HG03060 (cell line): ENCODE measurements around the gene LOXL4.

Experiments used
- ATAC-seq: cut with Tn5 transposase; IDR thresholded peaks from one replicate; pipeline ENCODE4 v1.9.1; 2021; ENCODE audit warnings: low read depth, moderate number of reproducible peaks; ENCODE audit not compliant: unreplicated experiment

LOXL4 gene

GRCh38 chr10:98295907-98296306 is 27.9 kb upstream of the LOXL4 start:
- no peak for ATAC-seq

GRCh38 chr10:98295401-98295811 is 27.4 kb upstream of the LOXL4 start:
- ATAC-seq, result no peak

- no peak for ATAC-seq
These were observed 26.3 kb upstream of the LOXL4 start for GRCh38 chr10:98294270-98294627.

GRCh38 chr10:98293550-98294269 is 25.7 kb upstream of the LOXL4 start:
- no peak for ATAC-seq

- no peak for ATAC-seq
These were observed 25.0 kb upstream of the LOXL4 start for GRCh38 chr10:98292971-98293370.

GRCh38 chr10:98289802-98290209 is 21.8 kb upstream of the LOXL4 start:
- ATAC-seq, result no peak

GRCh38 chr10:98287321-98287720 is 19.3 kb upstream of the LOXL4 start:
- ATAC-seq, result no peak

GRCh38 chr10:98286419-98286818 is 18.4 kb upstream of the LOXL4 start:
- ATAC-seq, result no peak

- no peak for ATAC-seq
These were observed 17.4 kb upstream of the LOXL4 start for GRCh38 chr10:98285416-98285815.

GRCh38 chr10:98276311-98276710 is 8.3 kb upstream of the LOXL4 start:
- ATAC-seq, result no peak

GRCh38 chr10:98274562-98274961 is 6.6 kb upstream of the LOXL4 start:
- no peak for ATAC-seq

- no peak for ATAC-seq
These were observed 5.3 kb upstream of the LOXL4 start for GRCh38 chr10:98273057-98273850.

- ATAC-seq, result no peak
These were observed 4.7 kb upstream of the LOXL4 start for GRCh38 chr10:98272656-98273055.

GRCh38 chr10:98272245-98272644 is 4.3 kb upstream of the LOXL4 start:
- ATAC-seq, result no peak

- ATAC-seq, result no peak
These were observed 2.8 kb upstream of the LOXL4 start for GRCh38 chr10:98270786-98271185.

GRCh38 chr10:98270073-98270740 is 2.2 kb upstream of the LOXL4 start:
- no peak for ATAC-seq

- no peak for ATAC-seq
These were observed 1.5 kb upstream of the LOXL4 start for GRCh38 chr10:98269435-98269912.

- ATAC-seq, result no peak
These were observed 869 bp upstream of the LOXL4 start for GRCh38 chr10:98268694-98269431.

- no peak for ATAC-seq
These were observed 713 bp downstream of the LOXL4 start for GRCh38 chr10:98267069-98267893.

- ATAC-seq, result no peak
These were observed 1.3 kb downstream of the LOXL4 start for GRCh38 chr10:98266647-98267046.
